Psoas muscle (tissue), 8 donors: ENCODE data around the gene PTGFR. TPM values are rescaled to one million over a fixed set of nuclear protein-coding genes. Genes with fewer than 3 reads are reported as not detected.

Source experiments
- ATAC-seq, 4 donors: fragments of 200-7000 bp; cut with Tn5 transposase; one replicate each; pipeline ENCODE4 v1.9.1; 2020; ENCODE audit warnings: moderate library complexity in 3 of 4, mild to moderate bottlenecking in 2 of 4
- DNase-seq, 2 donors: peaks; one replicate each; pipeline ENCODE4 v3.0.0-alpha.2; 2020
- H3K27ac ChIP-seq: fragments of 200-600 bp; one replicate; pipeline ENCODE4 v1.8.0; 2022
- H3K27me3 ChIP-seq, 3 donors: fragments of 200-600 bp in 1 of 3; one replicate each; pipeline versions ENCODE4 v1.6.1 to v1.8.0; 2013 to 2022; ENCODE audit warnings: low read length in 2 of 3, mild to moderate bottlenecking in 2 of 3, moderate library complexity in 1 of 3; ENCODE audit not compliant: insufficient read depth in 3 of 3
- H3K36me3 ChIP-seq, 2 donors: fragments of 200-600 bp in 1 of 2; one replicate each; pipeline versions ENCODE4 v1.6.1 to v1.8.0; 2013 to 2022; ENCODE audit warnings: low read depth in 1 of 2, mild to moderate bottlenecking in 1 of 2, moderate library complexity in 1 of 2; ENCODE audit not compliant: insufficient read depth in 1 of 2
- H3K4me1 ChIP-seq: fragments of 200-600 bp; one replicate; pipeline ENCODE4 v1.8.0; 2022
- H3K4me3 ChIP-seq: fragments of 200-600 bp; one replicate; pipeline ENCODE4 v1.8.0; 2022; ENCODE audit warnings: mild to moderate bottlenecking
- H3K9me3 ChIP-seq: fragments of 200-600 bp; one replicate; pipeline ENCODE4 v1.8.0; 2022
- CTCF ChIP-seq: fragments of 200-600 bp; IDR thresholded peaks from one replicate; pipeline ENCODE4 v1.8.0; 2022; ENCODE audit warnings: antibody characterized with exemption
- WGBS, 3 donors: extraction: QIAGEN DNeasy Blood & Tissue Kit; methylation state at CpG; one replicate each; pipeline versions ENCODE4 v1.1.6 to v1.1.7; 2013; 5-methylcytosine and 5-hydroxymethylcytosine counted together
- intact Hi-C, 2 donors: fragments of 100-400 bp; cut with DNase I; formaldehyde crosslinking; loops; one replicate each; pipeline versions ENCODE4 v1.11.0 to v1.14.2; 2022
- polyA plus RNA-seq, 3 donors: library from polyadenylated mRNA; stranded (reverse); fragments of 200-250 nt; gene quantifications; one replicate each; pipeline ENCODE4 v1.2.3, GENCODE V29; 2013
- total RNA-seq, 4 donors: library from RNA; stranded (reverse); fragmentation: NEBNext Ultra II Directional in 2 of 4; extraction: Animal tissue kit (Norgen Biotek cat#: 25700) in 2 of 4; gene quantifications; one replicate each; pipeline versions ENCODE4 v1.2.1 to v1.2.4, GENCODE V29; 2021 to 2023
- donor health status: healthy with polysubstance abuse.
- donor health status: DM: no; HTN: no; CAD: no; lungs with moderate emphysema.
- donor health status: Bipolar disorder and iron deficiency.
- donor health status: healthy.
- donor health status: DM: yes; HTN: yes; CAD: no.
- donor health status: DM: no; HTN: no; CAD: no.
- donor health status: DM: no; HTN: no; CAD: no.
- donor health status: DM: yes; HTN: yes; CAD: no.

The PTGFR gene
- total and polyA plus RNA-seq, 7 donors: 0.13 to 2.3 (median 0.95) TPM

DNA sequence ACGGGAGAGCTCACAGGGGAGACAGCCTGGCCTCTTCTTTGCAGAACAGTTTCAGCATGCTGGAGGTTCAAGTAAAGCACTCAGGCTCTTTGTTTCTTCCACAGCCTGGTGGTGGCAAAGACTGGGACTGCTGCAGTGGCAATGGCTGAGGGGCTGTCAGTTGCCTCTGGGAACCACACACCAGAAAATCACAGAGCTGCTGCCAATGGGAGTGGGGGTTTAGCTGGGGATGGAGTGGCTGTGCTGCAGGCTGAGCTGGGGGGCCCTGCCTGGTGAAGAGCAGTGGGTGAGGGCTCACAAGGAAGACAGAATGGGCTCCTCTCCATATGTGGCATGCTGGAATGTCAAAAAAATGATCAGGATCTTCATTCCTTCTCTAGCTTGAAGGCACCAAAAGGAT is 25.6 kb upstream of the PTGFR start:
- Histone ChIP-seq H3K27me3 (no peaks in the 10 kb centered on the region), H3K36me3 (no peaks in the 10 kb centered on the region), H3K9me3 (no peaks in the 10 kb centered on the region), H3K27ac (no peak overlapping the region), H3K4me3 (no peak overlapping the region), H3K4me1 (no peaks in the 10 kb centered on the region)
- 53 to 69% (median 57%) methylated on average over 1 of the region's 1 CpG for WGBS, 3 donors
- DNase-seq (no peak), ATAC-seq (no peak)
- TF ChIP-seq CTCF: no peak
- intact Hi-C loops: no loop called here

DNA sequence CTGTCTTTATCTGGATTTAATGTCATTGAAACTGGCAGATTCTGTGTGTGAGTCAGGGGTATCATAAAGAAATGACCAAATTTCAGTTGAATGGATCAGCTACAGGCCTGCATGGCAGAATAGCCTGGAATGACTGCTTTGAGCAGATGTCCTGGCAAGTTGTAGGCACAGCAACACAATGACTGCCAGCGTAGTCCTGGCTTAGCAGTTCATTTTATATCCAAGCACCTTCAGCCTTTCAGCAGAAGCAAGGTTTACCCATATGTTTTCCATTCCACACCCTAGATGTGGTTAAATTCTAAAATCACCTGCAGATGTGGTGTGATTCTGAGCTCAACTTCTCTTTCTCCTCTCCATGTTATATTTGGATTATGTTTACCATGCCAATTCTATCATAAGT is 22.3 kb upstream of the PTGFR start:
- DNase-seq (no peak), ATAC-seq (no peak)
- no peaks in the 10 kb centered on the region for H3K9me3 ChIP-seq
- no peak for TF ChIP-seq CTCF
- H3K27me3 ChIP-seq: no peaks in the 10 kb centered on the region
- intact Hi-C loops: no loop called here
- H3K36me3 ChIP-seq: no peaks in the 10 kb centered on the region
- no peak overlapping the region for H3K4me3 ChIP-seq
- WGBS, 3 donors: 18 to 39% (median 39%) methylated on average over 1 of the region's 1 CpG
- H3K27ac ChIP-seq: no peak overlapping the region
- no peaks in the 10 kb centered on the region for H3K4me1 ChIP-seq

GRCh38 chr1:78469576-78469975 is 21.2 kb upstream of the PTGFR start:
- Histone ChIP-seq H3K9me3 (no peaks in the 10 kb centered on the region), H3K36me3 (no peaks in the 10 kb centered on the region), H3K27me3 (no peaks in the 10 kb centered on the region), H3K4me3 (no peak overlapping the region), H3K27ac (no peak overlapping the region), H3K4me1 (no peaks in the 10 kb centered on the region)
- intact Hi-C loops: no loop called here
- ATAC-seq (no peak), DNase-seq (no peak)
- 32 to 47% (median 41%) methylated on average over 1 of the region's 1 CpG for WGBS, 3 donors
- TF ChIP-seq CTCF: no peak

- H3K9me3 ChIP-seq: no peaks in the 10 kb centered on the region
- 23 to 41% (median 40%) methylated on average over 2 of the region's 2 CpGs for WGBS, 3 donors
- intact Hi-C loops: no loop called here
- H3K4me3 ChIP-seq: no peak overlapping the region
- no peak for TF ChIP-seq CTCF
- H3K27ac ChIP-seq: no peak overlapping the region
- no peak for DNase-seq
- H3K27me3 ChIP-seq: no peaks in the 10 kb centered on the region
- ATAC-seq: no peak
- H3K36me3 ChIP-seq: no peaks in the 10 kb centered on the region
- no peaks in the 10 kb centered on the region for H3K4me1 ChIP-seq
Measured at GRCh38 chr1:78471890-78472620, 18.7 kb upstream of the PTGFR start.
